HG03045 (cell line): ENCODE data around the gene XIRP2.
"Not testable (repeated sequence)": the region's sequence is repeated elsewhere in the genome, so short reads cannot be mapped to it uniquely, and the experiment has no call there.

Source experiments
- ATAC-seq: cut with Tn5 transposase; IDR thresholded peaks from one replicate; pipeline ENCODE4 v1.9.1; 2021; ENCODE audit warnings: mild to moderate bottlenecking, moderate library complexity; ENCODE audit not compliant: unreplicated experiment

Gene XIRP2

GRCh38 chr2:167048829-167049228 lies 160.5 kb downstream of the XIRP2 start:
- no peak for ATAC-seq

DNA sequence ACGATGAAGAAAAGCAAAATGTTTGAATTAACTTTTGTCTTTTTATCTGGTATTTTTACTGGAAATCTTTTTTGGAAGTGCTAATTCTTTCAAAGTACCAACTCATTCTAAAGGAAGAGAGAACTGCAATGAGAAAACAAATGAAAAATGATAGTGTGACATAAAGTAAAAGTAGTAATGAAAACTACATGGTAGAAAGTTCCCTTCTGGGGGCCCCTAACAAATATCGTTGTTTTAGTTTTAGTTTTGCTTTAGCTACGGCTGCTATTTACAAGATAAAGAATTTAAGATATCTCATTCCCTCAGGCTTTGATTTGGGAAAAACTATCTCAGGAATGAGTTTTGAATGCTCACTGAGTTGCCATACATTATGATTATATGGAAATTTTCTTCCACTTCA lies 161.4 kb downstream of the XIRP2 start:
- no peak for ATAC-seq

- no peak for ATAC-seq
These were observed 164.5 kb downstream of the XIRP2 start for GRCh38 chr2:167052825-167053224.

- no peak for ATAC-seq
These were observed 166.6 kb downstream of the XIRP2 start for GRCh38 chr2:167054881-167055280.

DNA sequence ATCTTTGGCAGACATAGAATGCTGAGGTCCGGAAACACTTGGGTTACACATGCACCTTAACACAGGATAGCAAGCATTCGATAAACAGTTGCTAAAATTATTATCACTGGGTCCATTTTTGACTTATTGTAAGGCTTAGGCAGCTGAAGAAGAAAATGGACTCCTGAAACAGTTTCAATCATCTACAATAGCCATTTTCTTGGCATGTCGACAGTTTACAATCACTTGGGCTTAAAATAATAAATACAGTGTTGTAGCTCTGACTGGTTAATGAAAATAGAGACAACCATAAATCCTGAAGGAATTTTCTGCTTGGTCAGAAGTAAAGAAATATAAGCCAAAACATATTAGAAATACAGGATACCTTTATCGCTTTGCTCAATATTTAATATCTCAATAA lies 169.2 kb downstream of the XIRP2 start:
- ATAC-seq = no peak

GRCh38 chr2:167059173-167059572 lies 170.9 kb downstream of the XIRP2 start:
- ATAC-seq = no peak

DNA sequence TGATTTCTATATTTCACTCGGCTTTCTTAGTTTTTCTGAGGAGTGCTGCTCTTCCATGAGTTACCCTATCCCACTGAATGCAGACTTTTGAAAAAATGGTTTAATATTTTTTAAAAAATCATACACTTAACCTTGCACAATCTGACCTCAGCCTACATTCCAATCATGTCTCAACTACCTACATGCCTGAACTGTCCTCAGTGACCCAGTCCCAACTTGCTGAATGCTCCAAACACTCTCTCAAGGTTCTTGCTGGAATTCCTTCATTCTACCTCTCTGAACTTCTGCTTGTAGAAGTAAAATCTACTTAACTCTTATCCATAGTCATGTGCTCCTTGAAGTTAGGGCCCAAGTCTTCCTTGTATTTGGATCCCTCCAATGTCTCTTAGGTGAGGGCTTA lies 181.6 kb downstream of the XIRP2 start:
- no peak for ATAC-seq

DNA sequence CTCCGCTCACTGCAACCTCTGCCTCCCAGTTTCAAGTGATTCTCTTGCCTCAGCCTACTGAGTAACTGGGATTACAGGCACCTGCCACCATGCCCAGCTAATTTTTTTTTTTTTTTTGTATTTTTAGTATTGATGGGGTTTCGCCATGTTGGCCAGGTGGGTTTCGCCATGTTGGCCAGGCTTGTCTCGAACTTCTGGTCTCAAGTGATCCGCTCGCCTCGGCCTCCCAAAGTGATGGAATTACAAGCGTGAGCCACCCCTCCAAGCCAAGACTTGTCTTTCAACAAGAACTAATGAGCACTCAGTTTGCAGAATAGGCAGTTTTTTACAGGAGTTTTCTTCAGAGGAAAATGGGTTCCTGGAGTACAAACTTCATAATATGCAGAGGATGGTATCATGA lies 187.4 kb downstream of the XIRP2 start:
- not testable (repeated sequence) for ATAC-seq

GRCh38 chr2:167098931-167099330 lies 210.7 kb downstream of the XIRP2 start:
- ATAC-seq = not testable (repeated sequence)

GRCh38 chr2:167100506-167100905 lies 212.2 kb downstream of the XIRP2 start:
- no peak for ATAC-seq

GRCh38 chr2:167103028-167103756 lies 214.9 kb downstream of the XIRP2 start:
- ATAC-seq = no peak

GRCh38 chr2:167103757-167104133 lies 215.5 kb downstream of the XIRP2 start:
- ATAC-seq = no peak

- ATAC-seq = no peak
These were observed 216.4 kb downstream of the XIRP2 start for GRCh38 chr2:167104691-167105090.

DNA sequence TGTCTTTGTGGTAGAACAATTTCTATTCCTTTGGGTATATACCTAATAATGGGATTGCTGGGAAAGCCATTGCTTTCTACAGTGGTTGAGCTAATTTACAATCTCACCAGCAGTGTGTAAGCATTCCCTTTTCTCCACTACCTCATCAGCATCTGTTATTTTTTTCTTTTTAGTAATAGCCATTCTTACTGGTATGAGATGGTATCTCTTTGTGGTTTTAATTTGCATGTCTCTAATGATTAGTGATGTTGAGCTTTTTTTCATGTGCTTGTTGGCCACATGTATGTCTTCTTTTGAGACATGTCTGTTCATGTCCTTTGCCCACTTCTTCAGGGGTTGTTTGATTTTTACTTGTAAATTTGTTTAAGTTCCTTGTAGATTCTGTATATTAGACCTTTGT lies 221.4 kb downstream of the XIRP2 start:
- ATAC-seq = not testable (repeated sequence)

GRCh38 chr2:167110345-167110744 lies 222.1 kb downstream of the XIRP2 start:
- ATAC-seq = no peak

DNA sequence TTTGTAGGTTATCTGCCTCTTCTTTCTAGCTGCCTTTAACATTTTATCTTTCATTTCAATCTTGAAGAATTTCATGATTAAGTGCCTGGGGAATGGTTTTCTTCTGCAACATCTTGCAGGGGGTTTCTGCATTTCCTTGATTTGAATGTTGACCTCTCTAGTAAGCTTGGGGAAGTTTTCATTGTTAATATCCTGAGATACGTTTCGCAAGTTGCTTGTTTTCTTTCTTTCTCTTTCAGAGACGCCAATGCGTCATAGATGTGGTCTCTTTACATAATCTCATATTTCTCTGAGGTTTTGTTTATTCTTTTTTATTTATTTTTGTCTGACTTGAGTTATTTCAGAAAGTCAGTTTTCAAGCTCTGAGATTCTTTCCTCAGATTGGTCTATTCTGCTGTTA lies 225.7 kb downstream of the XIRP2 start:
- no peak for ATAC-seq

- ATAC-seq = no peak
These were observed 227.3 kb downstream of the XIRP2 start for GRCh38 chr2:167115541-167115940.

DNA sequence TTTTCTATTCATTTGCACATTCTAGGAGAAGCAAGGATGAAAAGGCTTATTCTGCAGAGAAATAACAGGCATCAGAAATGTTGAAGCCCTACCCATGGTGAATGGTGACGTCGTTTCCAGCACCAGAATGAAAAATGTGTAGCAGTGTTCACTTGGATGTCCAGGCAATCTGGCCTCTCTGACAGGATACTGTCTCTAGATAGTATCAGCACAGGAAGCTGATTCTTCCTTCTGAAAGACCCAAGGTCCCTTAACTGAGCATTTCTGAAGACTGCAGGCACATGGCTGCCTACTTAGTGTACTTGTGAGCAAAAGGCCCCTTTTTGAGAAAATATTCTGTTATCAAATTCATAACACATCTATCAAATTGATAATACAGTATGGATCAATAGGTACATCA lies 234.1 kb downstream of the XIRP2 start:
- ATAC-seq = no peak

GRCh38 chr2:167126165-167126564 lies 237.9 kb downstream of the XIRP2 start:
- no peak for ATAC-seq

DNA sequence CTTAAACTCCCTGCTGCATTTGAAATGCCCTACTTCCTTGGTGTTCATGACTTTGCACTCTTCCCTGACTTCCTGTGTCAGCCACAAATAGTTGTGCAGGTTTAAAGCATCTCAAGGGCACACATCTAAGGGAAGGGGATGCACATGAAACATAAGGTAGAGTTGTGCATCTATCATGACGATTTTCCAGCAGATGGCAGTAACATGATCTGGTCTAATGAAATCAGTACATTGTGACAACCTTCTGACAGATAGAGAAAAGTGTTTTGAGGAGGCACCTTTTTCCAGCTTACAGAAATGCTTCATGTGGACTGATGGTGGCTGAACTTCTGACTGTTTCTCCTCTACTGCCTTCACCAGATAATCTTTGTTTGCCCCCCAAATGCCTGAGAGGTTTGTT lies 238.9 kb downstream of the XIRP2 start:
- no peak for ATAC-seq

GRCh38 chr2:167128130-167128529 lies 239.8 kb downstream of the XIRP2 start:
- ATAC-seq = no peak

DNA sequence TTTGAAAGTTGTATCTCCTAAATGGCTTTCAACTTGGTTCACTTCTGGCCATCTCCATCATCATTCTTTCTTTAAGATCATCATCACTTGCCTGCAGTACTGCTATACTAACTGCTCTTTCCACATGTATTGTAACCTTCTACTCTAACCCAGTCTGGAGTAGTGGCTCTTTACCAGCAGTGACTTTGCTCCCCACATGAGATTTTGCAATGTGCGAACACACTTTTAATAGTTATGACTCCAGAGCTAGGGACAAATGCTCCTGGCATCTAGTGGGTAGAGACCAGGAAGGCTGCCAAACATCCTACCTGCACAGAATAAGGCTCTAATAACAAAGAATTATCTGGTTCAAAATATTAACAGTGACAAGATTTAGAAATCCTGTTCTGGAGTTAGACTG lies 243.8 kb downstream of the XIRP2 start:
- no peak for ATAC-seq

- ATAC-seq = no peak
These were observed 244.8 kb downstream of the XIRP2 start for GRCh38 chr2:167132906-167133555.
